HepG2 (cell line): ENCODE results near the gene MDP1. TPM values are rescaled to one million over a fixed set of nuclear protein-coding genes. Genes with fewer than 3 reads are reported as not detected.

Source experiments
- ATAC-seq: fragments of 200-7000 bp; cut with Tn5 transposase; 3 replicates; pipeline ENCODE4 v1.9.1; 2020; ENCODE audit warnings: mild to moderate bottlenecking, moderate library complexity
- BruUV-seq: library from RNA; stranded (reverse); fragments of 400-500 nt; replicated peaks from 2 replicates; lab custom pipeline; 2021; lab: Mats Ljungman, UMichigan
- CTCF ChIA-PET: fragments of 300-600 bp; formaldehyde crosslinking; extraction: SDS; loops from one replicate; lab custom pipeline; 2021; ENCODE audit warnings: low total read pairs, inconsistent platforms, low intra/inter-chr PET ratio; lab: Yijun Ruan, JAX
- POLR2A ChIA-PET: fragments of 350-600 bp; sonication (Branson Sonifier 250); formaldehyde crosslinking; loops from one replicate; lab custom pipeline; 2020; ENCODE audit warnings: antibody characterized with exemption, inconsistent platforms; lab: Yijun Ruan, JAX
- DNase-seq: peaks from one replicate; pipeline ENCODE4 v3.0.0-alpha.2; 2015; ENCODE audit warnings: low spot score
- FAIRE-seq: peaks from 3 replicates; lab custom pipeline; 2011; peaks lifted over from hg19 to GRCh38; lab: Jason Lieb, UNC
- H2AFZ ChIP-seq: one replicate; pipeline ENCODE4 v1.6.1; 2011; ENCODE audit warnings: low read length, inconsistent platforms
- H3K27ac ChIP-seq: fragments of 300-600 bp; 3 replicates; pipeline ENCODE4 v1.8.0; 2011; ENCODE audit warnings: mixed run types, mild to moderate bottlenecking, mixed read lengths, low read length, inconsistent platforms; ENCODE audit not compliant: insufficient read depth; ENCODE audit errors: extremely low read length
- H3K27me3 ChIP-seq, 2 experiments: fragments of 200-600 bp in 1 of 2; 2 replicates in 1 of 2; 3 replicates in 1 of 2; pipeline versions ENCODE4 v1.6.0 to v1.8.0; 2011; ENCODE audit warnings: low read length in 2 of 2, mild to moderate bottlenecking in 2 of 2, moderate library complexity in 2 of 2, inconsistent platforms in 1 of 2; ENCODE audit not compliant: insufficient read depth in 2 of 2, control insufficient read depth in 1 of 2
- H3K36me3 ChIP-seq, 2 experiments: fragments of 200-600 bp in 1 of 2; replicated peaks in 1 of 2; 2 replicates in 1 of 2; 3 replicates in 1 of 2; pipeline versions ENCODE4 v1.5.1 to v1.8.0; 2011; ENCODE audit warnings: low read length in 2 of 2, inconsistent platforms in 1 of 2; ENCODE audit not compliant: insufficient read depth in 2 of 2, control insufficient read depth in 1 of 2
- H3K4me1 ChIP-seq: 2 replicates; pipeline ENCODE4 v1.5.1; 2012; ENCODE audit warnings: low read length, inconsistent platforms; ENCODE audit not compliant: insufficient read depth
- H3K4me2 ChIP-seq: 2 replicates; pipeline ENCODE4 v1.6.0; 2011; ENCODE audit warnings: low read depth, low read length, inconsistent platforms
- H3K4me3 ChIP-seq, 3 experiments: fragments of 200-600 bp in 1 of 3; sonication (generic), shearing (Covaris generic) in 1 of 3; replicated peaks in 1 of 3; 2 replicates each; pipeline ENCODE4 v1.5.1; 2011 to 2016; ENCODE audit warnings: low read length in 3 of 3, inconsistent platforms in 2 of 3, low read depth in 2 of 3, mild to moderate bottlenecking in 2 of 3, control low read depth in 1 of 3, mixed read lengths in 1 of 3; ENCODE audit not compliant: insufficient read depth in 1 of 3
- H3K79me2 ChIP-seq: one replicate; pipeline ENCODE4 v1.6.1; 2011; ENCODE audit warnings: low read length, inconsistent platforms; ENCODE audit not compliant: insufficient read depth
- H3K9ac ChIP-seq: 2 replicates; pipeline ENCODE4 v1.6.0; 2011; ENCODE audit warnings: mild to moderate bottlenecking, low read depth, low read length, inconsistent platforms; ENCODE audit not compliant: insufficient read depth
- H3K9me3 ChIP-seq: 2 replicates; pipeline ENCODE4 v1.5.1; 2012; ENCODE audit warnings: mild to moderate bottlenecking, low read length
- H4K20me1 ChIP-seq: 2 replicates; pipeline ENCODE4 v1.6.0; 2011; ENCODE audit warnings: inconsistent platforms, mild to moderate bottlenecking, low read length, moderate library complexity; ENCODE audit not compliant: insufficient read depth
- ARID4A ChIP-seq: sonication (generic); formaldehyde crosslinking; IDR thresholded peaks from 2 replicates; pipeline ENCODE4 v1.5.0; 2020; ENCODE audit warnings: mild to moderate bottlenecking, missing genetic modification reagents, borderline replicate concordance
- ATM ChIP-seq: fragments of 450-650 bp; IDR thresholded peaks from 2 replicates; pipeline ENCODE4 v1.7.1; 2017; ENCODE audit warnings: mild to moderate bottlenecking, borderline replicate concordance
- CHCHD3 ChIP-seq: sonication (generic); formaldehyde crosslinking; IDR thresholded peaks from 2 replicates; pipeline ENCODE4 v1.8.0; 2022; ENCODE audit warnings: mild to moderate bottlenecking, missing genetic modification reagents, moderate library complexity
- HCFC1 ChIP-seq: fragments of 150-350 bp; IDR thresholded peaks from 2 replicates; pipeline ENCODE4 v1.6.1; 2014; ENCODE audit warnings: low read depth, low read length
- HNRNPUL1 ChIP-seq: fragments of 200-400 bp; formaldehyde crosslinking; IDR thresholded peaks from 2 replicates; pipeline ENCODE4 v1.6.1; 2017; ENCODE audit warnings: low read depth, mild to moderate bottlenecking, low read length, moderate library complexity
- ONECUT2 ChIP-seq: sonication (generic); formaldehyde crosslinking; IDR thresholded peaks from 2 replicates; pipeline ENCODE4 v1.4.0; 2020; ENCODE audit warnings: missing genetic modification reagents
- PRPF4 ChIP-seq: fragments of 200-400 bp; formaldehyde crosslinking; IDR thresholded peaks from 2 replicates; pipeline ENCODE4 v1.6.1; 2016; ENCODE audit warnings: low read length, low read depth; ENCODE audit not compliant: poor library complexity, severe bottlenecking
- SMAD3 ChIP-seq: sonication (generic); formaldehyde crosslinking; IDR thresholded peaks from 2 replicates; pipeline ENCODE4 v1.4.0; 2020; ENCODE audit warnings: missing genetic modification reagents
- SOX13 ChIP-seq, 3 experiments: fragments of 450-650 bp in 1 of 3; sonication (generic) in 1 of 3; formaldehyde crosslinking in 1 of 3; IDR thresholded peaks in 2 of 3; conservative IDR thresholded peaks in 1 of 3; 2 replicates each; pipeline versions ENCODE4 v1.5.0 to v1.6.1; 2016 to 2020; ENCODE audit warnings: antibody characterized with exemption in 1 of 3, mild to moderate bottlenecking in 1 of 3, missing compliant biosample characterization in 1 of 3, missing genetic modification reagents in 1 of 3, moderate library complexity in 1 of 3
- WIZ ChIP-seq: sonication (generic); formaldehyde crosslinking; IDR thresholded peaks from 2 replicates; pipeline ENCODE4 v1.5.1; 2020; ENCODE audit warnings: mild to moderate bottlenecking, missing genetic modification reagents
- ZBTB14 ChIP-seq: sonication (generic); formaldehyde crosslinking; IDR thresholded peaks from 2 replicates; pipeline ENCODE4 v1.4.0; 2020; ENCODE audit warnings: missing genetic modification reagents
- ZFP62 ChIP-seq: sonication (generic); formaldehyde crosslinking; IDR thresholded peaks from 2 replicates; pipeline ENCODE4 v1.4.0; 2020; ENCODE audit warnings: missing genetic modification reagents
- ZNF431 ChIP-seq: sonication (generic); formaldehyde crosslinking; IDR thresholded peaks from 2 replicates; pipeline ENCODE4 v1.9.0; 2022; ENCODE audit warnings: missing genetic modification reagents, low read depth, mild to moderate bottlenecking, borderline replicate concordance
- ZNF574 ChIP-seq: sonication (generic); formaldehyde crosslinking; IDR thresholded peaks from 2 replicates; pipeline ENCODE4 v1.4.0; 2020; ENCODE audit warnings: missing genetic modification reagents
- ZNF576 ChIP-seq: sonication (generic); formaldehyde crosslinking; IDR thresholded peaks from 2 replicates; pipeline ENCODE4 v1.4.0; 2020; ENCODE audit warnings: mild to moderate bottlenecking, missing genetic modification reagents
- ZNF768 ChIP-seq: sonication (generic); formaldehyde crosslinking; IDR thresholded peaks from 2 replicates; pipeline ENCODE4 v1.4.0; 2020; ENCODE audit warnings: missing genetic modification reagents
- WGBS: methylation state at CpG from one replicate; pipeline ENCODE4 v1.1.6; 2017; ENCODE audit warnings: low lambda C conversion rate; 5-methylcytosine and 5-hydroxymethylcytosine counted together
- in situ Hi-C: cut with HindIII; loops from 2 replicates; pipeline ENCODE4 v1.10.0; 2017; ENCODE audit warnings: low pct_unique_long_range_greater_than_20kb; ENCODE audit not compliant: extremely low pct_ligation_motif_present
- intact Hi-C: fragments of 100-400 bp; cut with micrococcal nuclease; formaldehyde crosslinking; loops from one replicate; pipeline ENCODE4 v1.10.0; 2022; ENCODE audit not compliant: unreplicated experiment
- polyA plus RNA-seq, 8 experiments: library from polyadenylated mRNA; depleted of rRNA in 3 of 8; stranded (reverse) in 7 of 8; unstranded in 1 of 8; fragments of >200 nt; fragmentation: Illumina TruSeq in 4 of 8; extraction: Trizol in 4 of 8; gene quantifications; 2 replicates each; pipeline versions ENCODE4 v1.2.1 to v1.2.3, GENCODE V29; 2011 to 2016; ENCODE audit warnings: low read depth in 4 of 8, missing spikeins in 1 of 8, mixed read lengths in 1 of 8; ENCODE audit not compliant: insufficient read depth in 1 of 8
- total RNA-seq, 5 experiments: library from RNA; depleted of rRNA; stranded (reverse); fragments of >200 nt; fragmentation: Illumina TruSeq; extraction: Trizol; gene quantifications; 2 replicates each; pipeline ENCODE4 v1.2.3, GENCODE V29; 2016; ENCODE audit warnings: low read depth in 1 of 5

Gene MDP1
- total and polyA plus RNA-seq, 2 of the 13 experiments (the other 11 are each of a cell fraction or from before 2014, with no cell fraction given): 44.1 to 48.7 TPM

GRCh38 chr14:24253936-24254335 lies 38.1 kb upstream of the MDP1 start:
- H3K4me3 ChIP-seq: no peak overlapping the region
- no peak overlapping the region for H3K9ac ChIP-seq
- BruUV-seq: no TSS peak
- no peaks in the 10 kb centered on the region for H3K9me3 ChIP-seq
- no peak overlapping the region for H3K27ac ChIP-seq
- no peak for DNase-seq
- H3K79me2 ChIP-seq: no peaks in the 10 kb centered on the region
- POLR2A ChIA-PET: interaction anchor here (1.7 to 13.2 kb wide), 5 partner anchors 11 to 58 kb away, joined by 4 to 254 read pairs (median 21); partner anchors contain the start of genes CHMP4A, DHRS1, NOP9 and RABGGTA
- CTCF ChIA-PET: no interaction called here
- FAIRE-seq: no peak
- H3K4me2 ChIP-seq: no peak overlapping the region
- ATAC-seq: no peak
- H3K4me1 ChIP-seq: peaks cover 39% of the 10 kb centered on the region
- whole genome bisulfite sequencing: 94% methylated on average over 7 of the region's 7 CpGs
- intact Hi-C loops: no loop called here
- H3K27me3 ChIP-seq: no peaks in the 10 kb centered on the region
- in situ Hi-C loops: no loop called here
- no peak overlapping the region for H2AFZ ChIP-seq
- no peaks in the 10 kb centered on the region for H4K20me1 ChIP-seq
- peaks cover 0 to 1% of the 10 kb centered on the region in 2 experiments; a peak in 1 of 5 replicates for H3K36me3 ChIP-seq
- TF ChIP-seq HNRNPUL1: no peak
- TF ChIP-seq ZNF576 (CRISPR knock-in tag): no peak
- TF ChIP-seq CHCHD3: no peak
- TF ChIP-seq HCFC1: peak; percentile 17; the same call in 1 of the 2 replicates
- no peak for TF ChIP-seq WIZ
- no peak for TF ChIP-seq ZNF431 (CRISPR knock-in tag)
- TF ChIP-seq ZFP62 (CRISPR knock-in tag): no peak
- TF ChIP-seq ZBTB14 (CRISPR knock-in tag): 0 out of 2 replicates have a peak, but pooled peaks have one; percentile 27
- TF ChIP-seq ARID4A (CRISPR knock-in tag): peak; percentile 12; the same call in 1 of the 2 replicates
- TF ChIP-seq PRPF4: no peak
- TF ChIP-seq ZNF574 (CRISPR knock-in tag): peak; percentile 18; the same call in 1 of the 2 replicates
- TF ChIP-seq ZNF768 (CRISPR knock-in tag): no peak
- no peak for TF ChIP-seq SOX13 (IDR thresholded peaks at IDR 0.05)
- TF ChIP-seq SOX13 (CRISPR knock-in tag; conservative IDR thresholded peaks at IDR 0.05 in 1 of 2, IDR thresholded peaks at IDR 0.05 in 1 of 2): no peak
- no peak for TF ChIP-seq SMAD3 (CRISPR knock-in tag)
- TF ChIP-seq ONECUT2: no peak
- TF ChIP-seq ATM: no peak
